OCI-LY3 (cell line): ENCODE measurements around the gene GLRA1.

Experiments
- H2AFZ ChIP-seq: fragments of 200-600, 300-600 bp; shearing (Covaris generic); 2 replicates; pipeline ENCODE4 v1.6.0; 2014; ENCODE audit warnings: antibody characterized with exemption, low read depth, low read length
- H3K27ac ChIP-seq: fragments of 200-600, 300-600 bp; sonication (generic); 2 replicates; pipeline ENCODE4 v1.5.1; 2014; ENCODE audit warnings: mild to moderate bottlenecking, low read length, moderate library complexity, mixed read lengths
- H3K27me3 ChIP-seq: fragments of 200-600, 300-600 bp; sonication (generic); 2 replicates; pipeline ENCODE4 v1.6.1; 2014; ENCODE audit warnings: low read depth, low read length, mixed read lengths
- H3K36me3 ChIP-seq: fragments of 200-600, 300-600 bp; sonication (generic); replicated peaks from 2 replicates; pipeline ENCODE3; 2014; ENCODE audit warnings: low read depth, low read length, mixed read lengths
- H3K4me1 ChIP-seq: fragments of 300-600, 200-600 bp; sonication (generic); 2 replicates; pipeline ENCODE4 v1.6.1; 2014; ENCODE audit warnings: low read length, mixed read lengths
- H3K4me2 ChIP-seq: fragments of 200-600, 300-600 bp; sonication (generic); 2 replicates; pipeline ENCODE4 v1.6.1; 2014; ENCODE audit warnings: low read length, mixed read lengths
- H3K4me3 ChIP-seq: fragments of 300-600, 200-600 bp; sonication (generic); 2 replicates; pipeline ENCODE4 v1.5.1; 2014; ENCODE audit warnings: antibody characterized with exemption, mild to moderate bottlenecking, low read length, moderate library complexity
- H3K79me2 ChIP-seq: fragments of 300-600, 200-600 bp; shearing (Covaris generic); 2 replicates; pipeline ENCODE4 v1.6.1; 2014; ENCODE audit warnings: mild to moderate bottlenecking, low read length, mixed read lengths
- H3K9ac ChIP-seq: fragments of 300-600, 200-600 bp; shearing (Covaris generic); 2 replicates; pipeline ENCODE4 v1.6.0; 2014; ENCODE audit warnings: mild to moderate bottlenecking, low read length, moderate library complexity
- H3K9me3 ChIP-seq: fragments of 200-600, 300-600 bp; shearing (Covaris generic); 2 replicates; pipeline ENCODE4 v1.6.1; 2014; ENCODE audit warnings: low read length, mixed read lengths; ENCODE audit not compliant: insufficient read depth
- H4K20me1 ChIP-seq: fragments of 200-600, 300-600 bp; sonication (generic); 2 replicates; pipeline ENCODE4 v1.6.1; 2016; ENCODE audit warnings: low read length, mixed read lengths; ENCODE audit not compliant: insufficient read depth
- EZH2phosphoT487 ChIP-seq: fragments of 200-600 bp; shearing (Covaris generic); IDR thresholded peaks from 2 replicates; pipeline ENCODE4 v1.6.1; 2018; ENCODE audit warnings: antibody characterized with exemption, mixed run types, low read depth
- TF ChIP-seq, protein P1 (sequence below): fragments of 200-600, 300-600 bp; sonication (generic); IDR thresholded peaks from 2 replicates; pipeline ENCODE4 v1.5.1; 2014; ENCODE audit warnings: antibody characterized with exemption, low read length, low read depth

The GLRA1 gene

GRCh38 chr5:151795426-151795825 lies 129.2 kb downstream of the GLRA1 start:
- TF ChIP-seq, protein P1, sequence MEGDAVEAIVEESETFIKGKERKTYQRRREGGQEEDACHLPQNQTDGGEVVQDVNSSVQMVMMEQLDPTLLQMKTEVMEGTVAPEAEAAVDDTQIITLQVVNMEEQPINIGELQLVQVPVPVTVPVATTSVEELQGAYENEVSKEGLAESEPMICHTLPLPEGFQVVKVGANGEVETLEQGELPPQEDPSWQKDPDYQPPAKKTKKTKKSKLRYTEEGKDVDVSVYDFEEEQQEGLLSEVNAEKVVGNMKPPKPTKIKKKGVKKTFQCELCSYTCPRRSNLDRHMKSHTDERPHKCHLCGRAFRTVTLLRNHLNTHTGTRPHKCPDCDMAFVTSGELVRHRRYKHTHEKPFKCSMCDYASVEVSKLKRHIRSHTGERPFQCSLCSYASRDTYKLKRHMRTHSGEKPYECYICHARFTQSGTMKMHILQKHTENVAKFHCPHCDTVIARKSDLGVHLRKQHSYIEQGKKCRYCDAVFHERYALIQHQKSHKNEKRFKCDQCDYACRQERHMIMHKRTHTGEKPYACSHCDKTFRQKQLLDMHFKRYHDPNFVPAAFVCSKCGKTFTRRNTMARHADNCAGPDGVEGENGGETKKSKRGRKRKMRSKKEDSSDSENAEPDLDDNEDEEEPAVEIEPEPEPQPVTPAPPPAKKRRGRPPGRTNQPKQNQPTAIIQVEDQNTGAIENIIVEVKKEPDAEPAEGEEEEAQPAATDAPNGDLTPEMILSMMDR = no peak
- TF ChIP-seq EZH2phosphoT487 = no peak
- Histone ChIP-seq H3K27me3 (no peaks in the 10 kb centered on the region), H3K36me3 (peaks cover 48% of the 10 kb centered on the region), H3K9me3 (no peaks in the 10 kb centered on the region), H4K20me1 (peaks cover 33% of the 10 kb centered on the region), H3K4me2 (no peak overlapping the region), H3K79me2 (peaks cover 81% of the 10 kb centered on the region), H3K4me1 (no peaks in the 10 kb centered on the region), H3K9ac (no peak overlapping the region), H3K27ac (no peak overlapping the region), H2AFZ (no peak overlapping the region), H3K4me3 (no peak overlapping the region)

DNA sequence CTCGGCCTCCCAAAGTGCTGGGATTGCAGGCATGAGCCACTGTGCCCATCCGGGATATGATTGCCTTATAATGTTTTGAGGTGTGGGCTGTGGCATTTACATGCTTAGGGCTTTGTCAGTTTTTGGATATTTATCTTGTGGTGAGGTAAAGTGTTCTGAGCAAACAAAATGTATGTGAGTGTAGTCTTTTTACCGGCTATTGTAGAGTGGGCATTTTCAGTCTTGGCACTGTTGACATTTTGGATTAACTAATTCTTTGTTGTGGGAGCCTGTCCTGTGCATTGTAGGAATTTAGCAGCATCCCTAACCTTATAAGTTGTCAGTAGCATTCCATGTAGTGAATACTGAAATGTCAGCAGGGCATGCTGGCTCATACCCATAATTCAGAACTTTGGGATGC lies 131.3 kb downstream of the GLRA1 start:
- no peaks in the 10 kb centered on the region for H3K9me3 ChIP-seq
- H3K4me1 ChIP-seq = no peaks in the 10 kb centered on the region
- H3K4me3 ChIP-seq = no peak overlapping the region
- H4K20me1 ChIP-seq = peaks cover 35% of the 10 kb centered on the region
- no peak overlapping the region for H2AFZ ChIP-seq
- H3K4me2 ChIP-seq = no peak overlapping the region
- H3K36me3 ChIP-seq = peaks cover 50% of the 10 kb centered on the region
- peaks cover 97% of the 10 kb centered on the region for H3K79me2 ChIP-seq
- TF ChIP-seq EZH2phosphoT487 = no peak
- TF ChIP-seq, protein P1 = no peak
- no peak overlapping the region for H3K9ac ChIP-seq
- no peaks in the 10 kb centered on the region for H3K27me3 ChIP-seq
- no peak overlapping the region for H3K27ac ChIP-seq

DNA sequence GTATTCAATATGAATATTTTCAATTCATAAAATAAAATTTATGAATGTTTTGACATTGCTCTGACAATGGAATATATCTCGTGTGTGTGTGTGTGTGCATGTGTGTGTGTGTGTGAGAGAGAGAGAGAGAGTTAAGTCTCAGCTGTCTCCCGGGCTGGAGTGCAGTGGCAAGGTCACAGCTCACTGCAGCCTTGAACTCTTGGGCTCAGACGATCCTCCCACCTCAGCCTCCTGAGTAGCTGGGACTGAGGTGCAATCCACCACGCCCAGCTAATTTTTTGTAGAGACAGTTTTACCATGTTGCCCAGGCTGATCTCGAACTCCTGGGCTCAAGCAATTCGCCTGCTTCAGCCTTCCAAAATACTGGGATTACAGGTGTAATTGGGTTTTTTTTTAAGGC lies 136.8 kb downstream of the GLRA1 start:
- Histone ChIP-seq H3K4me2 (no peak overlapping the region), H3K27me3 (no peaks in the 10 kb centered on the region), H3K4me3 (no peak overlapping the region), H3K9me3 (no peaks in the 10 kb centered on the region), H3K9ac (no peak overlapping the region), H4K20me1 (peaks cover 68% of the 10 kb centered on the region), H3K79me2 (peaks cover 99% of the 10 kb centered on the region), H3K4me1 (no peaks in the 10 kb centered on the region; the same call in 1 of the 2 replicates), H3K36me3 (peaks cover 26% of the 10 kb centered on the region), H3K27ac (no peak overlapping the region), H2AFZ (no peak overlapping the region)
- TF ChIP-seq EZH2phosphoT487 = no peak
- TF ChIP-seq, protein P1 = no peak

GRCh38 chr5:151786468-151786867 lies 138.2 kb downstream of the GLRA1 start:
- H3K27ac ChIP-seq = no peak overlapping the region
- peaks cover 72% of the 10 kb centered on the region for H4K20me1 ChIP-seq
- no peak overlapping the region for H2AFZ ChIP-seq
- H3K9me3 ChIP-seq = no peaks in the 10 kb centered on the region
- peaks cover 17% of the 10 kb centered on the region for H3K36me3 ChIP-seq
- H3K9ac ChIP-seq = no peak overlapping the region
- H3K4me3 ChIP-seq = no peak overlapping the region
- no peaks in the 10 kb centered on the region for H3K27me3 ChIP-seq
- no peak overlapping the region for H3K4me2 ChIP-seq
- no peaks in the 10 kb centered on the region; the same call in 1 of the 2 replicates for H3K4me1 ChIP-seq
- peaks cover 99% of the 10 kb centered on the region for H3K79me2 ChIP-seq
- TF ChIP-seq, protein P1 = no peak
- no peak for TF ChIP-seq EZH2phosphoT487
